GM21619 (cell line): ENCODE results near the gene FZR1.
"Not testable (repeated sequence)": the region's sequence is repeated elsewhere in the genome, so short reads cannot be mapped to it uniquely, and the experiment has no call there.

ENCODE experiments used
- ATAC-seq: cut with Tn5 transposase; IDR thresholded peaks from one replicate; pipeline ENCODE4 v1.9.1; 2021; ENCODE audit not compliant: unreplicated experiment

FZR1 gene

GRCh38 chr19:3494051-3494450, 12.1 kb upstream of the FZR1 start:
- no peak for ATAC-seq

DNA sequence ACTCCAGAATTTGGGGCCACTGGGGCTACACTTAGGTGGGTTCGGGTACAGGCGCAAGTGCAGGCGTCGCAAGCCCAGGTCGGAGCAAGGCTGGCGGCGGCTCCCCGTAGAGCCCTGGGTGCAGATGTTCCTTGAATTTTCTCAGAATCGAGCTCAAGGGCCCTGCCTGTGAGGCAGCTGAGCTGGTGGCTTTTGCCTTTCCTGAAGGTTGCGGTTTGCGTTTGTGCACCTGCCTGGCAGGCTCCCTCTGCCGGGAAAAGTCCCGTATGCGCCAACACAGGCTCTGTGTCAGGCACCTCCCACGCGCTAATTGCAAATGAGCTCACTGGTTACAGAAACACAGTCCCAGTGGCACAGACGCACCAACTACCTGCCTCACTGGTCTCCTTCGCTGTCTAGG, 11.6 kb upstream of the FZR1 start:
- no peak for ATAC-seq

DNA sequence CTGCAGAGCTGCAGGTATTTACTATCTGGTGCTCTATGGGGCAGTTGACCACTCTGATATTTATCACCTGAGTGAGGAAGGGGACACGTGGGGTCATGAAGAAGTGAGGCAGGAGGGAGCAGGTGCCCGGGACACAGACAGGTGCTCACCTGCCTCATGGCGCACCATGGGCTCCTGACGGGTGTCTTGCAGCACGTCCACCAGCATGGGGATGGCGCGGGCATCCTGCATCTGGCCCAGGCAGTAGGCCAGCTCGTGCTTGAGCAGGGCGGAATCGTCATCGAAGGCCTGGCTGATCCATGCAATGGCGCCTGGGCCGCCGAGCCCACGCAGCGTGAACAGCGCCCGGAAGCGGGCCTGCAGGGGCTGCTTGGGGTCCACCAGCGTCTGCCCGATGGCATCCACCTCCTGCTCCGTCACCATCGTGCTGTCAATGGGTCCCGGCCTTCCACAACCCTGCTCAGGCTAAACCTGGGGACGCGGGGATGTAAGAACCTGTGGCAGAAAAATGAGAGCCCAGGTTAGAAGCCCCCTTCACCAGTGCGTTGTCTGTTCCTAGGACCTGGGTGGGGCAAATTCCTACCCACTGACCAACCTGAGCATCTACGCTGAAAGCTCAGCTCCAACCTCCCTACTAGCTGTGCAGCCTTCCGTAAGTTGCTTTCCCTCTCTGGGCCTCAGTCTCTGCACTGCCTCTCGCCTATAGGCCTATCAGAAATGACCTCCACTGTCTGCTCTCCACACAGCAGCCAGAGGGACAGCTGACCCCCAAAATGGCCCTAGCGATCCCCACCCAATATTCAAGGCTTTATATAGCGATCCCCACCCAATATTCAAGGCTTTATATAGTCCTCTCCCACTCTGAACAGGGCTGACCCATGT, 9.5 kb upstream of the FZR1 start:
- ATAC-seq: no peak

GRCh38 chr19:3497757-3498520, 8.2 kb upstream of the FZR1 start:
- ATAC-seq: no peak

- no peak for ATAC-seq
Measured at GRCh38 chr19:3499738-3500428, 6.2 kb upstream of the FZR1 start.

GRCh38 chr19:3500429-3501101, 5.5 kb upstream of the FZR1 start, which contains the start of gene DOHH:
DOHH (minus strand) TSS chr19:3500674; CDS start chr19:3496814, 3,860 bp downstream.
- ATAC-seq: peak; percentile 78

GRCh38 chr19:3501780-3502179, 4.3 kb upstream of the FZR1 start:
- ATAC-seq: no peak

- ATAC-seq: no peak
Measured at GRCh38 chr19:3503036-3503572, 3.0 kb upstream of the FZR1 start.

GRCh38 chr19:3504735-3505134, 1.4 kb upstream of the FZR1 start:
- no peak for ATAC-seq

GRCh38 chr19:3506384-3507340, 551 bp downstream of the FZR1 start:
- peak; percentile 5 for ATAC-seq

DNA sequence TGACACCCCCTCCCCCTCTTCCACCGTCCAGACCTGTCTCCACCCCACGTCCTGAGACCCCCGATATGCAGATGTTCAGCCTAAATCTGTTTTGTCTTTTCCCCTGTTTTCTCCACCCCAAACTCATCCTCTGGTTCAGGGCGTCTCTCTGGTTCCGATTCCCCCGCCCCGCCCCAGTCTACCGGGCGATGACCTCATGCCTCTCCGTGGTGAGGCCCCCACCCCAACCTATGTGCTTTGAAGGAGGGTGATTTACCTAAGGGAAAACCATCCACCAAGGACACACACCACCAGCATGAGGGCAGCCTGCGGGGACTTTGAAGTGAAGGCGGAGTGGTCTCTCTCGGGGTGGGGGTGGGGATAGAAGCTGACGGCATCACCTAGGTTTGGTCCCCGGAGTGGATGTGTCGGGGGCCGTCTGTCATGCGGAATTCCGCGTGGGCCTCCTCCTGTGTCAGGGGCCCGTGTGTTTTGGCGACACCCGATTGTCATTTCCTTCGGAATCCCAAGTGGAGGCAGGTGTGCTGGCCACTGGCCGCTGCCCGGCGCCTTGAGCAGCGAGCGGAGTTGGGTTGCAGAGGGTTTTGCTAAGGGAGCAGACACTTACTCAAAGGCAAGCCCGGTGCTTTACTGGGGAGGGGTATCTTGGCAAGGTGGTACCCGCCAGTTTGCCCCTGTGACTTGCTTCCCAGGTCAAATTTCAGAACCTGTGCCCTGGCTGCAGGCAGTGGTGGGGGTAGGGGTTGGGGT, 1.4 kb downstream of the FZR1 start:
- no peak for ATAC-seq

- not testable (repeated sequence) for ATAC-seq
Measured at GRCh38 chr19:3508121-3508661, 2.1 kb downstream of the FZR1 start.

DNA sequence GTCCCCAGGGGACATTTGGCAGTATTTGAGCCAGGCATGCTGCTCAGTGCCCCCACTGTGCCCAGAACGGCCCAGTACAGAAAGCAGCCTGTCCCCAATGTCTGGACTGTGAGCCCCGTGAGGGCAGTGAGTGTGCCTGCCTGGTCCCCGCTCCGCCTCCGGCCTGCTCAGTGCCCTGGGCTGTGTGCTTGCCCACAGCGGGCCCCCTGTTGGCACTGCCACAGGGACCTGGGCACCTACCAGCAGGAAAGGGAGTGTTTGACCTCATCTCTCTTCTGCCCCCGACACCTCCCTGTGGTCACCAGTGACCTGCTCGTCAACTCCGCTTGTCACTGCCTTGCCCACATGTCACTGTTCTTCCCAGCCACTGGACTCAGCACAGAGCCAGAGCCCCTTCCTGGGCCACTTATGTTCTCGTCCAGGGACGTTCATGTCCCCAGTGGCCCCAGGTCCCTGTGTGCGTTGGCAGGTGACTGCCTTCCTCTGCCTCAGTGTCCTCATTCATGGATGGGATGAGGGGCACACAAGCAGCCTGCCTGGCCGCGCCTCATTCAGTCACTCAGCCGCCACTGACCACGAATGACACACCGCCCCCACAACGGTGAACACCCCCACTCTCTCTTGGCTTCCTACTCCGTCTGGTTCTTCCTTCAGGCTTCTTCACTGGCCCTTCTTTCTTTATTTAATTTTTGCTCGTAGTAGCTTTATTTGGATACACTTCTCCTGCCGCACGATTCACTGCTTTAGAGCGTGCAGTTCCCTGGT, 2.8 kb downstream of the FZR1 start:
- ATAC-seq: no peak

GRCh38 chr19:3509566-3509989, 3.5 kb downstream of the FZR1 start:
- ATAC-seq: no peak

- no peak for ATAC-seq
Measured at GRCh38 chr19:3510727-3511126, 4.6 kb downstream of the FZR1 start.

- no peak for ATAC-seq
Measured at GRCh38 chr19:3511506-3512251, 5.6 kb downstream of the FZR1 start.
